NCI-H82 treated with DMSO at 0.1 percent for 48 hours (cell line): ENCODE measurements around the gene PGM2L1.
A peak's percentile ranks its signal among the peaks of the same experiment; 100 is the strongest.
"Not testable (repeated sequence)": the region's sequence is repeated elsewhere in the genome, so short reads cannot be mapped to it uniquely, and the experiment has no call there.

Experiments used
- DNase-seq: peaks from one replicate; lab custom pipeline; 2025; ENCODE audit not compliant: unreplicated experiment; lab: John Stamatoyannopoulos, UW

PGM2L1 gene

GRCh38 chr11:74398244-74399159, at the start of gene PGM2L1:
Gene PGM2L1 (minus strand): TSS chr11:74398433. CDS start chr11:74398161, 272 bp downstream.
- DNase-seq = peak; percentile 90

GRCh38 chr11:74447720-74448119, 49.5 kb upstream of the PGM2L1 start:
- DNase-seq = no peak

GRCh38 chr11:74446532-74446938, 48.3 kb upstream of the PGM2L1 start:
- DNase-seq = no peak

GRCh38 chr11:74444173-74444826, 46.1 kb upstream of the PGM2L1 start:
- DNase-seq = no peak

GRCh38 chr11:74443071-74443864, 45.0 kb upstream of the PGM2L1 start:
- peak; percentile 21 for DNase-seq

GRCh38 chr11:74442636-74443035, 44.4 kb upstream of the PGM2L1 start:
- DNase-seq = no peak

GRCh38 chr11:74438681-74439080, 40.4 kb upstream of the PGM2L1 start:
- DNase-seq = no peak

- no peak for DNase-seq
Observed at GRCh38 chr11:74437441-74438042, 39.3 kb upstream of the PGM2L1 start.

GRCh38 chr11:74434528-74434927, 36.3 kb upstream of the PGM2L1 start:
- DNase-seq = no peak

GRCh38 chr11:74429205-74429604, 31.0 kb upstream of the PGM2L1 start:
- no peak for DNase-seq

GRCh38 chr11:74427384-74427886, 29.2 kb upstream of the PGM2L1 start:
- DNase-seq = no peak

GRCh38 chr11:74425100-74425499, 26.9 kb upstream of the PGM2L1 start:
- no peak for DNase-seq

GRCh38 chr11:74418509-74418895, 20.3 kb upstream of the PGM2L1 start:
- no peak for DNase-seq

- no peak for DNase-seq
Observed at GRCh38 chr11:74417860-74418508, 19.8 kb upstream of the PGM2L1 start.

GRCh38 chr11:74417379-74417804, 19.2 kb upstream of the PGM2L1 start:
- DNase-seq = no peak

- DNase-seq = not testable (repeated sequence)
Observed at GRCh38 chr11:74416974-74417373, 18.7 kb upstream of the PGM2L1 start.

- no peak for DNase-seq
Observed at GRCh38 chr11:74412733-74413359, 14.6 kb upstream of the PGM2L1 start.

- no peak for DNase-seq
Observed at GRCh38 chr11:74412321-74412720, 14.1 kb upstream of the PGM2L1 start.

GRCh38 chr11:74409633-74410032, 11.4 kb upstream of the PGM2L1 start:
- DNase-seq = no peak
